Smooth muscle cell of the umbilical artery (primary cell): Measurements from ENCODE around the gene TNFSF13. TPM values are rescaled to one million over a fixed set of nuclear protein-coding genes. Genes with fewer than 3 reads are reported as not detected.

Experiments used
- total RNA-seq: library from RNA; depleted of rRNA; stranded (reverse); fragments of >200 nt; gene quantifications from 2 replicates; pipeline ENCODE4 v1.2.3, GENCODE V29; 2014

Gene TNFSF13
- 0.83 TPM in 1 of 2 replicates, not detected in the other for total RNA-seq

DNA sequence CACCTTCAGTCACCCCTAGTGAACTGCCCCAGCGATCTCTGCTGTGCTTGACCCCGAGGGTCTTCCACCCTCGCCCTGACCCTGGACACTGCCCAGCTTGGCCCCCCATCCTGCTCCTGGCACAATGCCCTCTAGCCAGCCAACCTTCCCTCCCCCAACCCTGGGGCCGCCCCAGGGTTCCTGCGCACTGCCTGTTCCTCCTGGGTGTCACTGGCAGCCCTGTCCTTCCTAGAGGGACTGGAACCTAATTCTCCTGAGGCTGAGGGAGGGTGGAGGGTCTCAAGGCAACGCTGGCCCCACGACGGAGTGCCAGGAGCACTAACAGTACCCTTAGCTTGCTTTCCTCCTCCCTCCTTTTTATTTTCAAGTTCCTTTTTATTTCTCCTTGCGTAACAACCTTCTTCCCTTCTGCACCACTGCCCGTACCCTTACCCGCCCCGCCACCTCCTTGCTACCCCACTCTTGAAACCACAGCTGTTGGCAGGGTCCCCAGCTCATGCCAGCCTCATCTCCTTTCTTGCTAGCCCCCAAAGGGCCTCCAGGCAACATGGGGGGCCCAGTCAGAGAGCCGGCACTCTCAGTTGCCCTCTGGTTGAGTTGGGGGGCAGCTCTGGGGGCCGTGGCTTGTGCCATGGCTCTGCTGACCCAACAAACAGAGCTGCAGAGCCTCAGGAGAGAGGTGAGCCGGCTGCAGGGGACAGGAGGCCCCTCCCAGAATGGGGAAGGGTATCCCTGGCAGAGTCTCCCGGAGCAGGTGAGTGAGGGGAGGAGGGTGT, at the start of gene TNFSF13:
TSS of gene TNFSF13 (plus strand) at position 207 of the 776 bp plus-strand sequence. CDS start at position 497, 290 bp downstream.

GRCh38 chr17:7548585-7549400, 9.8 kb upstream of the TNFSF13 start, which contains the start of gene TNFSF12:
TNFSF12 (plus strand) TSS chr17:7549058; CDS start chr17:7549154, 96 bp downstream.

GRCh38 chr17:7561589-7562207, 3.1 kb downstream of the TNFSF13 start, which contains the start of gene SENP3:
SENP3 (plus strand) TSS chr17:7561919; CDS start chr17:7563077, 1,158 bp downstream.

GRCh38 chr17:7579001-7579833, 20.7 kb downstream of the TNFSF13 start, which contains the start of gene CD68:
CD68 (plus strand) TSS chr17:7579638; CDS start chr17:7579678, 40 bp downstream.

DNA sequence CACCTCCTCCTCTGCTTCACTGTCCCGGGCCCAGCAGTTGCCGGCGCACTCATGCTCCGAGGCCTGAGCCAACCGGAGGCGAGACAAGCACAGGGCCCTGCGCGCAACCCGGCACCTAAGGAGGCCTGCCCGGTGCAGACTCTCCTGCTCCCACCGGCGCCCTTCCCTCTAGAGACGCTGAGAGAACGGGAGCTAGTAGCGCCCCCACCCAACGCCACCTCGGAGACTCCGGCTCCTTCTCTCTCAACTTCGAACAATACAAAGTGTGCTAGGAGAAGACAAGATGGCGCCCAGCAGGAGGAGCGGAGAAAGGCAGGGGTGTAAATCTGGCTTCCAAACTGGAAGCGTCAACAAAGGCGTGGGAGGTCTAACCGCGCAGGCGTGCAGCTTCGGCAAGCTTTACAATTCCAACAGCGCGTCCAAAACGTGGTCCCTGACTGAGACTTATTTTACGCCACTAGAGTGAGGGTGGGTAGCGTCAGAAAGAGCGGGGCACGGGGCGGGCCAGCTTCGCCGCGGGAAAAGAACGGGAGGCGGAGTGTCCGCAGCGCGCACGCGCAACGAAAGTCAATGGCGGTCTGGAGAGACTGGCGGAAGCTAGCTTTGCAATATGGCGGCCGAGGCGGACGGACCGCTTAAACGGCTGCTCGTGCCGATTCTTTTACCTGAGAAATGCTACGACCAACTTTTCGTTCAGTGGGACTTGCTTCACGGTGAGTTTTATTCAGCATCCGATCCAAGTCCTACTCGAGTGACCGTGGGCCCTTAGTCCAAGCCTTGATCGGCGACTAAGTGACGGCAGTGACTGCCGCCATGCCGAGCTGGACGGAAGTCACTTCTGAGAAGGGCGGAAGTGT, 24.9 kb downstream of the TNFSF13 start, which contains the start of gene MPDU1:
TSS of gene MPDU1 (plus strand) at position 600 of the 857 bp plus-strand sequence. CDS start at position 611, 11 bp downstream.

GRCh38 chr17:7589891-7590691, 31.5 kb downstream of the TNFSF13 start, which contains the start of gene SOX15:
SOX15 (minus strand) TSS chr17:7590094; CDS start chr17:7589676, 418 bp downstream.

Other genes starting within 250 kb of the TNFSF13 start
- gene GPS2, start 243.4 kb upstream of the TNFSF13 start, total RNA-seq = 24.6 and 29.5 TPM in 2 replicates
- 20.8 and 24.0 TPM in 2 replicates for gene NEURL4, start 229.4 kb upstream of the TNFSF13 start, total RNA-seq
- gene ACAP1, start 222.2 kb upstream of the TNFSF13 start, total RNA-seq = 0.09 and 4.8 TPM in 2 replicates
- gene KCTD11, start 206.6 kb upstream of the TNFSF13 start, total RNA-seq = 14.6 and 15.1 TPM in 2 replicates
- gene TMEM95, start 203.6 kb upstream of the TNFSF13 start, total RNA-seq = not detected in 2 replicates
- 0.09 and 1.2 TPM in 2 replicates for gene TNK1, start 177.7 kb upstream of the TNFSF13 start, total RNA-seq
- gene PLSCR3, start 164.2 kb upstream of the TNFSF13 start, total RNA-seq = 22.3 and 65.3 TPM in 2 replicates
- gene TMEM256, start 154.7 kb upstream of the TNFSF13 start, total RNA-seq = 34.6 and 80.8 TPM in 2 replicates
- 15.1 and 24.1 TPM in 2 replicates for gene NLGN2, start 150.9 kb upstream of the TNFSF13 start, total RNA-seq
- gene SPEM1, start 138.4 kb upstream of the TNFSF13 start, total RNA-seq = not detected in 2 replicates
- gene SPEM2, start 133.1 kb upstream of the TNFSF13 start, total RNA-seq = not detected in 2 replicates
- gene SPEM3, start 129.9 kb upstream of the TNFSF13 start, total RNA-seq = not detected in 2 replicates
- gene TMEM102, start 123.3 kb upstream of the TNFSF13 start, total RNA-seq = 1.8 and 3.6 TPM in 2 replicates
- gene FGF11, start 119.2 kb upstream of the TNFSF13 start, total RNA-seq = 5.3 and 7.2 TPM in 2 replicates
- gene CHRNB1, start 113.7 kb upstream of the TNFSF13 start, total RNA-seq = 3.4 and 6.2 TPM in 2 replicates
- 19.6 and 28.2 TPM in 2 replicates for gene ZBTB4, start 79.1 kb upstream of the TNFSF13 start, total RNA-seq
- not detected in 2 replicates for gene SLC35G6, start 77.3 kb upstream of the TNFSF13 start, total RNA-seq
- 89.1 and 138 TPM in 2 replicates for gene POLR2A, start 74.4 kb upstream of the TNFSF13 start, total RNA-seq
- 7.4 and 16.3 TPM in 2 replicates for gene TNFSF12, start 9.7 kb upstream of the TNFSF13 start, total RNA-seq
- gene SENP3, start 3.2 kb downstream of the TNFSF13 start, total RNA-seq = 64.1 and 68.3 TPM in 2 replicates
- gene CD68, start 20.9 kb downstream of the TNFSF13 start, total RNA-seq = 5.6 and 14.5 TPM in 2 replicates
- 66.1 and 69.8 TPM in 2 replicates for gene MPDU1, start 25.1 kb downstream of the TNFSF13 start, total RNA-seq
- 0.30 and 0.32 TPM in 2 replicates for gene SOX15, start 31.3 kb downstream of the TNFSF13 start, total RNA-seq
- 50.5 and 56.3 TPM in 2 replicates for gene FXR2, start 56.1 kb downstream of the TNFSF13 start, total RNA-seq
- 18.7 and 37.4 TPM in 2 replicates for gene SAT2, start 69.1 kb downstream of the TNFSF13 start, total RNA-seq
- gene SHBG, start 71.4 kb downstream of the TNFSF13 start, total RNA-seq = 0.37 TPM in 1 of 2 replicates, not detected in the other
- not detected in 2 replicates for gene ATP1B2, start 92.2 kb downstream of the TNFSF13 start, total RNA-seq
- gene TP53, start 128.7 kb downstream of the TNFSF13 start, total RNA-seq = 31.2 and 43.6 TPM in 2 replicates
- gene WRAP53, start 129.7 kb downstream of the TNFSF13 start, total RNA-seq = 3.0 and 4.3 TPM in 2 replicates
- under 0.01 and 0.23 TPM in 2 replicates for gene EFNB3, start 146.5 kb downstream of the TNFSF13 start, total RNA-seq
- gene DNAH2, start 159.0 kb downstream of the TNFSF13 start, total RNA-seq = under 0.01 and 0.05 TPM in 2 replicates